Ascending aorta (tissue), 2 donors: ENCODE data around the gene POC5. TPM values are rescaled to one million over a fixed set of nuclear protein-coding genes. Genes with fewer than 3 reads are reported as not detected.

Experiments used
- DNase-seq, 2 donors: peaks; one replicate each; pipeline ENCODE4 v3.0.0-alpha.2; 2019; ENCODE audit warnings: low spot score in 2 of 2
- H3K27ac ChIP-seq, 2 donors: fragments of 200-600 bp; sonication (generic); one replicate each; pipeline ENCODE4 v1.5.1; 2016 to 2017; ENCODE audit warnings: mild to moderate bottlenecking in 1 of 2
- H3K27me3 ChIP-seq: fragments of 200-600 bp; sonication (generic); one replicate; pipeline ENCODE4 v1.5.1; 2017
- H3K36me3 ChIP-seq, 2 donors: fragments of 200-600 bp; sonication (generic); one replicate each; pipeline ENCODE4 v1.5.1; 2016
- H3K4me1 ChIP-seq, 2 donors: fragments of 200-600 bp; sonication (generic); one replicate each; pipeline ENCODE4 v1.5.1; 2016 to 2017; ENCODE audit warnings: mild to moderate bottlenecking in 1 of 2
- H3K4me3 ChIP-seq, 2 donors: fragments of 200-600 bp; sonication (generic); one replicate each; pipeline ENCODE4 v1.5.1; 2016 to 2017; ENCODE audit warnings: mild to moderate bottlenecking in 1 of 2
- H3K9me3 ChIP-seq, 2 donors: fragments of 200-600 bp; sonication (generic); one replicate each; pipeline ENCODE4 v1.5.1; 2016
- intact Hi-C: fragments of 100-400 bp; cut with DNase I; formaldehyde crosslinking; loops from one replicate; pipeline ENCODE4 v1.15.1; 2023
- total RNA-seq: library from RNA; depleted of rRNA; stranded (reverse); fragments of >200 nt; gene quantifications from one replicate; pipeline ENCODE4 v1.1.0, GENCODE V29; 2016
- TF ChIP-seq, protein P1 (sequence below), 3 experiments: fragments of 200-600 bp in 2 of 3; fragments of 450-650 bp in 1 of 3; sonication (generic) in 2 of 3; IDR thresholded peaks; one replicate each; pipeline ENCODE4 v1.5.1; 2016 to 2019; ENCODE audit warnings: antibody characterized with exemption in 3 of 3, mild to moderate bottlenecking in 1 of 3, moderate library complexity in 1 of 3

The POC5 gene
- total RNA-seq, 1 donor from 2014 or later: 5.3 TPM

DNA sequence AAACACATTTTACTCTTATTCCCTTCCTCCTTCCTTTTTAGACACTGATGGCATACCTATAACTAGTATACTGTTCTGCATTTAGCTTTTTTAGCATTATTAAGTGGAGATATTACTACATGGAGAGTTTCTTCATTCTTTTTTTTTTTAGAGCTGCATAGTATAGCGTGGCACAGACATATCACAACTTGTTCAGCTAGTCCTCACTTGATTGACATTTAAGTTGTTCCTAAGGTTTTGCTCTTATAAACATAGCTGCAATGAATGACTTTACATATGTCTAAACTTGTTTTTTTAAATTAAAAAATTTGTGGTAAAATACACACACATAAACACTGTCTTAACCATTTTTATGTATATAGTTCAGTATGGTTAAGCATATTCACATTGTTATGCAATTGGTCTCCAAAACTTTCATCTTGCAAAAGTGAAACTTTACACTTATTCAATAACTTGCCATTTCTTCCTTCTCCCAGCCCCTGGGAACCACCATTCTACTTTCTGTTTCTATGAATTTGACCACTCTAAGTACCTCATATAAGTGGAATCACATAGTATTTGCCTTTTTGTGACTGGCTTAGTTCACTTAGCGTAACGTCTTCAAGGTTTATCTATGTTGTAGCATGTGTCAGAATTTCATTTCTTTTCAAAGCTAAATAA lies 57.3 kb downstream of the POC5 start:
- Histone ChIP-seq H3K9me3 (no peaks in the 10 kb centered on the region), H3K27ac (no peak overlapping the region), H3K4me3 (no peak overlapping the region), H3K27me3 (no peaks in the 10 kb centered on the region), H3K4me1 (no peaks in the 10 kb centered on the region), H3K36me3 (no peaks in the 10 kb centered on the region)
- no peak for DNase-seq
- TF ChIP-seq, protein P1, sequence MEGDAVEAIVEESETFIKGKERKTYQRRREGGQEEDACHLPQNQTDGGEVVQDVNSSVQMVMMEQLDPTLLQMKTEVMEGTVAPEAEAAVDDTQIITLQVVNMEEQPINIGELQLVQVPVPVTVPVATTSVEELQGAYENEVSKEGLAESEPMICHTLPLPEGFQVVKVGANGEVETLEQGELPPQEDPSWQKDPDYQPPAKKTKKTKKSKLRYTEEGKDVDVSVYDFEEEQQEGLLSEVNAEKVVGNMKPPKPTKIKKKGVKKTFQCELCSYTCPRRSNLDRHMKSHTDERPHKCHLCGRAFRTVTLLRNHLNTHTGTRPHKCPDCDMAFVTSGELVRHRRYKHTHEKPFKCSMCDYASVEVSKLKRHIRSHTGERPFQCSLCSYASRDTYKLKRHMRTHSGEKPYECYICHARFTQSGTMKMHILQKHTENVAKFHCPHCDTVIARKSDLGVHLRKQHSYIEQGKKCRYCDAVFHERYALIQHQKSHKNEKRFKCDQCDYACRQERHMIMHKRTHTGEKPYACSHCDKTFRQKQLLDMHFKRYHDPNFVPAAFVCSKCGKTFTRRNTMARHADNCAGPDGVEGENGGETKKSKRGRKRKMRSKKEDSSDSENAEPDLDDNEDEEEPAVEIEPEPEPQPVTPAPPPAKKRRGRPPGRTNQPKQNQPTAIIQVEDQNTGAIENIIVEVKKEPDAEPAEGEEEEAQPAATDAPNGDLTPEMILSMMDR (IDR thresholded peaks at IDR 0.05): no peak
- intact Hi-C loops: no loop called here

DNA sequence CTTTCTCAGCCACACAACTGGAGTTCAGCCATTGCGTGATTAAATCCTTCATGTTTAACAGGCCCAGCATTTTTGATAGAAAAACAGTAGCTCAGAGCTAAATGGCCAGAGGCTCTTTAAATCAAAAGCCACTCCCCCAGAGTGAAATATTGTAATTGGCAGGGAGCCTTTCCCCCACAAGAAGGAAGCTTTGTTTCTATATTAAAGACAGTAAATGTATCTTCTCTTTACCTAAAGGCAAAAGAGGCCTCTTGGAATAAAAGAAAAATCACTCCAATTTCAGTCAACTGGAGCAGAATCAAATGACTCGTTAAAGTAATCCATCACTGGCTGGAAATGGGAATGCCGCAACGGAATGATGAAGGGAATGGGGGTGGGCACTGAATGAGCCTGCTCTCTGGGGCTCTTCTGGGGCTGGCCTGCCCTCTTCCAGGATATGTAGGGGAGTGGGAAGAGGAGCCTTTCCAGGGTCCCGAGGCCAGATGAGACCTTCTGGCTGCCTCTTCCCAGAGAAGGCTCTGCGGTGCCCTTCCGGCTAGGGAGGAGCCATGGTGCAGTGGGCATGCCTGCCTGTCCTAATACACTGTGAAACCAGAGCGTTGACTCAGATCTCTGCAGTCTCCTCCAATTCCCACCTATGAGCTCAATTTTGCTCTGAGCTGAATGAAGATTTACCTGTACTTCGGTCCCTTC lies 60.8 kb downstream of the POC5 start:
- Histone ChIP-seq H3K4me1 (no peaks in the 10 kb centered on the region), H3K9me3 (no peaks in the 10 kb centered on the region), H3K27ac (peak overlapping the region; percentile 75), H3K4me3 (peak overlapping the region; percentile 63 to 74), H3K36me3 (no peaks in the 10 kb centered on the region), H3K27me3 (no peaks in the 10 kb centered on the region)
- TF ChIP-seq, protein P1 (IDR thresholded peaks at IDR 0.05): no peak
- DNase-seq: peak in 1 of 2 donors; percentile 66
- intact Hi-C loops: no loop called here

DNA sequence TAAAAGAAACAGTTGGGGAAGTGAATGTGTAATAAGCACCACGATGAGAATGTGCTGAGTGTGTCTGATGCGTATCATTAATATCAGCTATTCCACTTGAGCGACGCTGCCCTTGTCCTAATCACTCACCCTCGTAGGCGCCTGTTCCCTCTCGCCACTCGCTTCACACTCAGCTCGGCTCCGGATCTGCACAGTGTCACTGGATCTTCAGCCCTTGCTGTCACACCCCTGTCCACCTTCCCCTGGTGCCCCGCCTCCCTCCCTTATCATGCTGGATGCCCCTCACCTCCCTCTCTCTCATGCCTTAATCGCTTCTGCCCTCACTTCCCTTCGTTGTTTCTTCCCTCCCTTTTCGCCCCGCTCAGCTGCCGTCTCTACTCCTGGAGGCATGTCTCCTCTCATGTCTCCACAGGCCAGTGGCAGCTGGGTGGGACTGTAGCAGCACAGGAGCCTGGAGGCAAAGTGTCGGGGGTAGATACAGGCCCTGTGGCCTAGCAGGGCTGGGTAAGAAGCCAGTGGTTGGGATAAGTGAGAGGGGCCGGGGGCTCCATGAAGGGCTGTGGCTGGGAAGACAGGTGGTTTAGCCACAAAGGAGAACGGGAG lies 62.4 kb downstream of the POC5 start:
- no peak for DNase-seq
- Histone ChIP-seq H3K36me3 (no peaks in the 10 kb centered on the region), H3K4me3 (no peak overlapping the region), H3K4me1 (no peaks in the 10 kb centered on the region), H3K27ac (no peak overlapping the region), H3K9me3 (no peaks in the 10 kb centered on the region), H3K27me3 (no peaks in the 10 kb centered on the region)
- intact Hi-C loops: no loop called here
- TF ChIP-seq, protein P1 (IDR thresholded peaks at IDR 0.05): no peak

DNA sequence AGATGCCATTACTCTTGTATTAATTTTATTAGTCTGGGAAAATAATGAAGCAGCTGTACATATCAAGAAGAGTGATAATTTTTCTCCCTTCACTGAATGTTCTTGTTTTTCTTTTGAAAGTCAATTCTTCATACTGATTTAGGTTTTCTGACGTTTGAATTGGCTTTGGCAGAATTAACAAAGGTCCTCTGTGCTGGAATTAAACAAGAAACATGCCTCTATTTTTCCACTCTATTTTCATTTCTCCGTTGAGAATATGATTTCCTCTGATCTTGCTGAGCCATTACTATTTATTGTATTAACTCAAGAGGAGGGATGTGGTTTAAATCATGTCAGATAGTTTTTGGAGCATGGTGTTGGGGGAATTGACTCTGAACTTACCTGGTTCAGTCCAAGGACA lies 63.7 kb downstream of the POC5 start:
- no peak for DNase-seq
- Histone ChIP-seq H3K4me3 (peak overlapping the region in 1 of 2 donors; percentile 5), H3K27ac (no peak overlapping the region), H3K27me3 (no peaks in the 10 kb centered on the region), H3K36me3 (no peaks in the 10 kb centered on the region), H3K4me1 (no peaks in the 10 kb centered on the region), H3K9me3 (no peaks in the 10 kb centered on the region)
- intact Hi-C loops: no loop called here
- TF ChIP-seq, protein P1 (IDR thresholded peaks at IDR 0.05): no peak

DNA sequence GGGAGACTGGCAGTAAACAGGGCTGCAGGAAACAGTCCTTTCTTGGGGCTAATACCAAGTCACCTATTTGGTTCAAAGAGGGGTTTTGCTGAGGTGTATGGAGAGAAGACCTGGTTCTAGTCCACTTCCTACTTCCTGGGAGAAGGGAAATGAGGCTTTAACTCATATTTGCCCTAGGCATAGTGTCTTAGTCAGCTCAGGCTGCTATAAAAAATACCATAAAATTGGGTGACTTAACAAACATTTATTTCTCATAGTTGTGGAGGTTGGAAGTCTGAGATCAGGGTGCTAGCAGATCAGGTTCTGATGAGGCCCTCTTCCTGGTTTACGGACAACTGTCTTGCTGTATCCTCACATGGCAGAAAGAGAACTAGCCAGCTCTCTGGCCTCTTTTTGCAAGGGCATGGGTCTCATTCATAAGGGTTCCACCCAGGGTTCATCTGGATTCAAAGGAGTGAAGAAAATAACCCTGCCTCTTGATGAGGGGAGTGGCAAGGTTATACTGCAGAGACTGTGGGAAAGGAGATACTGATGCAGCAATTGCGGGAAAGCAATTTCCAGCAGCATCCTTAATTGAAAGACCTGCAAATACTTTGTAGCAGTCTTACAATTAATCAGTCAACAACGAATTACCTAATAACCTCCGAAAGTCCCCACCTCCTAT lies 65.5 kb downstream of the POC5 start:
- Histone ChIP-seq H3K9me3 (no peaks in the 10 kb centered on the region), H3K27me3 (no peaks in the 10 kb centered on the region), H3K4me1 (no peaks in the 10 kb centered on the region), H3K36me3 (no peaks in the 10 kb centered on the region), H3K27ac (no peak overlapping the region), H3K4me3 (no peak overlapping the region)
- TF ChIP-seq, protein P1 (IDR thresholded peaks at IDR 0.05): no peak
- intact Hi-C loops: no loop called here
- DNase-seq: no peak
